Upper lobe of right lung (tissue), 1 donor: ENCODE measurements around the gene C2orf80. TPM values are rescaled to one million over a fixed set of nuclear protein-coding genes. Genes with fewer than 3 reads are reported as not detected.

Experiments
- ATAC-seq: fragments of 200-7000 bp; cut with Tn5 transposase; one replicate; pipeline ENCODE4 v1.9.1; 2020; ENCODE audit warnings: mild to moderate bottlenecking, moderate library complexity
- DNase-seq: peaks from one replicate; pipeline ENCODE4 v3.0.0-alpha.2; 2020
- H3K27ac ChIP-seq: fragments of 200-600 bp; one replicate; pipeline ENCODE4 v1.8.0; 2022
- H3K27me3 ChIP-seq: fragments of 200-600 bp; one replicate; pipeline ENCODE4 v1.8.0; 2022; ENCODE audit warnings: mild to moderate bottlenecking
- H3K36me3 ChIP-seq: fragments of 200-600 bp; one replicate; pipeline ENCODE4 v1.8.0; 2022
- H3K4me1 ChIP-seq: fragments of 200-600 bp; one replicate; pipeline ENCODE4 v1.8.0; 2022
- H3K4me3 ChIP-seq: fragments of 200-600 bp; one replicate; pipeline ENCODE4 v1.8.0; 2022; ENCODE audit warnings: mild to moderate bottlenecking
- H3K9me3 ChIP-seq: fragments of 200-600 bp; one replicate; pipeline ENCODE4 v1.8.0; 2022
- CTCF ChIP-seq: fragments of 200-600 bp; IDR thresholded peaks from one replicate; pipeline ENCODE4 v1.8.0; 2022; ENCODE audit warnings: antibody characterized with exemption
- intact Hi-C: fragments of 100-400 bp; cut with DNase I; formaldehyde crosslinking; loops from one replicate; pipeline ENCODE4 v1.11.0; 2022
- total RNA-seq: library from RNA; stranded (reverse); fragmentation: NEBNext Ultra II Directional; extraction: Animal tissue kit (Norgen Biotek cat#: 25700); gene quantifications from one replicate; pipeline ENCODE4 v1.2.1, GENCODE V29; 2021
- donor health status: DM: no; HTN: yes; CAD: no; lungs with severe emphysema.

Gene C2orf80
- total RNA-seq, 1 donor from 2014 or later = not detected

GRCh38 chr2:208204166-208204565 is 14.3 kb upstream of the C2orf80 start:
- Histone ChIP-seq H3K36me3 (no peaks in the 10 kb centered on the region), H3K27ac (no peak overlapping the region), H3K27me3 (no peaks in the 10 kb centered on the region), H3K4me1 (no peaks in the 10 kb centered on the region), H3K4me3 (no peak overlapping the region), H3K9me3 (no peaks in the 10 kb centered on the region)
- no peak for DNase-seq
- ATAC-seq = no peak
- intact Hi-C loops = no loop called here
- no peak for TF ChIP-seq CTCF

GRCh38 chr2:208195531-208195930 is 5.7 kb upstream of the C2orf80 start:
- Histone ChIP-seq H3K4me1 (no peaks in the 10 kb centered on the region), H3K4me3 (no peak overlapping the region), H3K9me3 (no peaks in the 10 kb centered on the region), H3K27me3 (no peaks in the 10 kb centered on the region), H3K36me3 (no peaks in the 10 kb centered on the region), H3K27ac (no peak overlapping the region)
- DNase-seq (no peak), ATAC-seq (no peak)
- intact Hi-C loops = no loop called here
- TF ChIP-seq CTCF = no peak

GRCh38 chr2:208192611-208193236 is 2.9 kb upstream of the C2orf80 start:
- H3K27me3 ChIP-seq = no peaks in the 10 kb centered on the region
- H3K4me3 ChIP-seq = no peak overlapping the region
- H3K36me3 ChIP-seq = no peaks in the 10 kb centered on the region
- TF ChIP-seq CTCF = no peak
- intact Hi-C loops = no loop called here
- DNase-seq (no peak), ATAC-seq (no peak)
- H3K9me3 ChIP-seq = no peaks in the 10 kb centered on the region
- H3K4me1 ChIP-seq = no peaks in the 10 kb centered on the region
- no peak overlapping the region for H3K27ac ChIP-seq

DNA sequence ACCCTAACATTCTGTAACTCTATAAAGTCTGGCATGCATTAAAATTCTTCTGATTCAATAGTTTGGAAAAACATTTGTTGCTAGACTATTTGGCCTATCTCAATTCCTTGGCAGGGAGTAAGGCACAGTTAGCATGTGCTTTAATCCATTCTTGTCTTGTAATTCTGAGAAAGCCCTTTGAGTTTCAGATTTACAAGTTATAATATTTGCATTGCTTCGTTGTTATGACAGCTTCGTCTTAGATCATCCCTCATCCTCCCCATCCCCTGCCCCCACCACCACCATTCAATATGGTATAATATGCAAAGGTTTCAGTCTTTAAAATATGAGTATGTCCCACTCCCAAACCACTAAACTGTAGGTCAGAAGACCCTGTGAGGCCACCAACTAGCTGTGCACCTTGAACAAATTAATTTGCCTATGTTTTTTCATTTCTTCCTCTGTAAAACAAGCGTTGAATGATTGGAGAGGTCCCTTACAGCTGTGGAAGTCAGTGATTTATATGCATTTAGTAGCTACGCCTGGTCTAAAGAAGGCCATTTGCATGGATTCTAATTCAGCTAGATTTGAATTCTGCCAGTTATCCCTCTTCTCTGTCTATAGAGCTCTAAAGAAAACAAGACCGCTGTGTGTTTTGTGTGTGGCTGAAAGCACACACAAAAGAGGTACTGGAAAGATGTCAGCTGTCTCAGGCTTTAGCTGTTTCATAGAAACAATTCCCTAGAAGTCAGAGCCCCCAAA is 591 bp downstream of the C2orf80 start:
- TF ChIP-seq CTCF = no peak

GRCh38 chr2:208186893-208187292 is 2.9 kb downstream of the C2orf80 start:
- ATAC-seq (no peak), DNase-seq (no peak)
- H3K27ac ChIP-seq = no peak overlapping the region
- no peaks in the 10 kb centered on the region for H3K4me1 ChIP-seq
- no peaks in the 10 kb centered on the region for H3K36me3 ChIP-seq
- no peaks in the 10 kb centered on the region for H3K27me3 ChIP-seq
- no peaks in the 10 kb centered on the region for H3K9me3 ChIP-seq
- TF ChIP-seq CTCF = no peak
- no peak overlapping the region for H3K4me3 ChIP-seq
- intact Hi-C loops = no loop called here

More for the DNA sequence above, 591 bp downstream of the C2orf80 start:
- Histone ChIP-seq H3K4me3 (no peak overlapping the region), H3K4me1 (no peaks in the 10 kb centered on the region), H3K36me3 (no peaks in the 10 kb centered on the region), H3K27me3 (no peaks in the 10 kb centered on the region), H3K27ac (no peak overlapping the region), H3K9me3 (no peaks in the 10 kb centered on the region)
- ATAC-seq (no peak), DNase-seq (no peak)
- intact Hi-C loops = no loop called here
